Activated CD4-positive, alpha-beta T cell treated with anti-CD3 and anti-CD28 coated beads, Interleukin-2, amount 50 U/mL, for 24 hours (primary cell): ENCODE data around the gene PDE4B.
"Not testable (repeated sequence)": the region's sequence is repeated elsewhere in the genome, so short reads cannot be mapped to it uniquely, and the experiment has no call there.

Experiments used
- DNase-seq, 2 donors: peaks; one replicate each; pipeline ENCODE4 v3.0.0-alpha.2; 2020; ENCODE audit warnings: low read depth in 1 of 2, low spot score in 1 of 2

The PDE4B gene

DNA sequence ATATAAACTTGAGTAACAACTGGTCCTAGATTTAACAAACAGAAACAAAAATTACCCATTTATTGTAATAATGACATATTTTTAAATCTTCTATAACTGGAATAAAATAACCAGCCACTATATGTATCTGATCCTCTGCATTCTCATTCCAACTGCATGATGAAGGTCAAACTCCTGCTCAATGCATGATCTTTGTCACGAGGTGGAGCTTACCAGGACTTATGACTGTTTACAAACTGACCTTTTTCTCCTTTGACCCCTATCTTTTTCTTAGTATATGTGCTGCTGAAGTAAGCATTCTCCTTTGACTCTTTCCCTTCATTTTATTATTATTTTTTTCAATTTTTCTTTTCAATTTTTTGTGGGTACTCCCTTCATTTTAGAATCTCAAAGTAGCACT lies 252.2 kb downstream of the PDE4B start:
- DNase-seq = no peak

DNA sequence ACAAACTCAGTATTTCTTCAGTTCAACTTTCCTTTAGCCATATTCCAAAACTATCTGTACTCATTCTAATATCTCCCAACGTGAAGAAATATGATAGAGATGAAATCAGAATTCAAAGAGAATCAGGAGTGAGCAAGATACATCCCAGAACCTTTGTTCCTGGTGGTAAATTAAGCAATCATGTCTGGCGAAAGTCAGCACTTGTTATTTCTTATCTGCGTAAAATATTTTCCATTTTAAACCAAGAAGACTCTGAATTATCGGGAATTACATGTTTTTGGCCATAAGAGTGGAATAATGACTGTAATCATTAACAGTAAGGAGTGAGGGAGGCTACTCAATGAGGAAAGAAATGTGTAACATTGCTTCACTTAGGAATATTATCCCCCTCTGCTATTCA lies 253.7 kb downstream of the PDE4B start:
- no peak for DNase-seq

DNA sequence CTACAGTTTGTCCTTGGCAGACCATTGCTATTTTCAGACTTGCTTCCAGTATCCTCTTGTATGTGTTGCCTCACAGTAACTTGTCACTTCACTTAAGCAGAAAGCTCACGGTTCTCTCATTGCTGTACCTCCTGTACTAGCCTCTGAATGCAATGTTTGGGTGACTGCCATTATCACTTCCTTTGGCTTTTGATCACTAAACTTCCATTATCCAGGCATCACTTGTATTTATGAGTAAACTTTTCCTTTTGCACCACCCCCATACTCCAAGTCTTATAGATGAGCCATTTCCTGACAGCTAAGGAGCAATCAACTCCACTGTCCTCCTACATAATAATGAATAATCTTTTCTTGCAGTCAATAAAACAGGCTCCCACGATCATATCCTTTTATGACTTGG lies 255.3 kb downstream of the PDE4B start:
- DNase-seq = no peak

DNA sequence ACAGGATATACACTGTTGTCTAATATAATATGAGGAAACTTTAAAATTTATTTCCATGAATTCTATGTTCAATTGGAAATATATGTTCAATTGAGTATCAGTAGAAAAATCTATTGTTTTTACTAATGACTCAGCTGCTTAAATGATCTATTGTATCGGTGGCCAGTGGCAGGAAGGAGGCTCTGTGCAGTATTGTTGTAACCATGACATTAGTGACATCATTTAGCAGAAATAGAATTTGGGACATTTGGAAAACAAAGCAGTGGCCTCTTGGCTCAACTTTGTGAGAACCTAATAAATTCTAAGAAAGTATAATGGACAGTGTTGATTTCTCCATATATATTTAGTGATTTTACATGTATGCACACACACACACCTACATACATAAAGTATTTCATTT lies 257.4 kb downstream of the PDE4B start:
- DNase-seq = no peak

DNA sequence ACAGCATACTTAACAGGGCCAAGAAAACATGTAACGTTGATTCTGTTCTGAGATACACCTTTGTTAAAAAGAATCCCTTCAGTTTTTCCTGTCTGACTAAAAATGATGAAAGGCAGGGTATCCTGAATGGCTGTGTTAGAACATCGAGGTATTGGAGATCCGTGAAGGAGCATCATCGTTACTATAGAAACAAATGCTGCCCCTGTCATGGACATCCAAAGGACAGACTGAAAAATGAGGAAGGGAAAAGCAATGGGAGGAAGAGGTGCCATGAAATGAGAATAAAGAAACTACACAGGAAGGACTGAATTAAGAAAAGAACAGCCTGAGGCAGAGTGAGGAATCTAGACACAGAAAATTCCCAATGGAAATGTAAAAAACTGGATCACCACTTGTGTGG lies 257.9 kb downstream of the PDE4B start:
- DNase-seq = no peak

DNA sequence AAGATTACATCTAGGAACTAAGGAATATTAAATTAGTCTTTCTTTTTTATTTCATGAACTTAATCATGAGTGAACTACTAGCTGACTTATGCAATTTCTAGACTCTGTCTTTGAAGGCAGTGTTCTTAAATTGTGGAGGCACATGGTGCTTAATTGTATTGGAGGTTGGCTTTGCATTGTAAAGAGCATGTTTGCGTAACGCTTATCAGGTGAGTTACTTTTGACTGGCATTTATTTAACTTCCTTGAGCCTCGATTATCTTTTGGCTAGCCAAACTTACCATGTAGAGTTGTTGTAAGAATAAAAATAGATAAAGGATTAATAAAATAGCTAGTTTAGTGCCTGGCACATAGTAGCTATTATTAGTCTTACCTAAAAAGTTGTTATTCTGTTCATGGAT lies 262.4 kb downstream of the PDE4B start:
- DNase-seq = no peak

DNA sequence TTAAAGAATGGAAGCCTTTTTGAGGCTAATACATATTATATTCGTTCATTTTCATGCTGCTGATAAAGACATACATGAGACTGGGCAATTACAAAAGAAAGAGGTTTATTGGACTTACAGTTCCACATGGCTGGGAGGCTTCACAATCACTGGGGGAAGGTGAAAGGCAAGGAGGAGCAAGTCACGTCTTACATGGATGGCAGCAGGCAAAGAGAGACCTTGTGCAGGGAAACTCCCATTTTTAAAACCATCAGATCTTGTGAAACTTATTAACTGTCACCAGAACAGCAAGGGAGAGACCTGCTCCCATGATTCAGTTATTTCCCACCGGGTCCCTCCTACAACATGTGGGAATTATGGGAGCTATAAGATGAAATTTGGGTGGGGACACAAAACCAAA lies 264.8 kb downstream of the PDE4B start:
- DNase-seq = not testable (repeated sequence)

DNA sequence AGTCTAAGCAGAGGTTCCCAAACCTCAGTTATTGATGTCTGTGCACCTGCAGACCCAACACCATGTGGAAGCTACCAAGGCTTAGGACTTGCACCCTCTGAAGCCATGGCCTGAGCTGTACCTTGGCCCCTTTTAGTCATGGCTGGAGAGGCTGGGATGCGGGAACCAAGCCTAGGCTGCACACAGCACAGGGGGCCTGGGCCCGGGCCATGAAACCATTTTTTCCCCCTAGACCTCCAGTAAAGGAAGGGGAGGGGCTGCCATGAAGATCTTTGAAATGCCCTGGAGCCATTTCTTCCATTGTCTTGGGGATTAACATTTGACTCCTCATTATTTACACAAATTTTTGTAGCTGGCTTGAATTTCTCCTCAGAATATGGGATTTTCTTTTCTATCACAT lies 265.9 kb downstream of the PDE4B start:
- DNase-seq = no peak

DNA sequence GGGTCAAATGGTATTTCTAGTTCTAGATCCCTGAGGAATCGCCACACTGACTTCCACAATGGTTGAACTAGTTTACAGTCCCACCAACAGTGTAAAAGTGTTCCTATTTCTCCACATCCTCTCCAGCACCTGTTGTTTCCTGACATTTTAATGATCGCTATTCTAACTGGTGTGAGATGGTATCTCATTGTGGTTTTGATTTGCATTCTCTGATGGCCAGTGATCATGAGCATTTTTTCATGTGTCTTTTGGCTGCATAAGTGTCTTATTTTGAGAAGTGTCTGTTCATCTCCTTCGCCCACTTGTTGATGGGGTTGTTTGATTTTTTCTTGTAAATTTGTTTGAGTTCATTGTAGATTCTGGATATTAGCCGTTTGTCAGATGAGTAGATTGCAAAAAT lies 274.5 kb downstream of the PDE4B start:
- not testable (repeated sequence) for DNase-seq

DNA sequence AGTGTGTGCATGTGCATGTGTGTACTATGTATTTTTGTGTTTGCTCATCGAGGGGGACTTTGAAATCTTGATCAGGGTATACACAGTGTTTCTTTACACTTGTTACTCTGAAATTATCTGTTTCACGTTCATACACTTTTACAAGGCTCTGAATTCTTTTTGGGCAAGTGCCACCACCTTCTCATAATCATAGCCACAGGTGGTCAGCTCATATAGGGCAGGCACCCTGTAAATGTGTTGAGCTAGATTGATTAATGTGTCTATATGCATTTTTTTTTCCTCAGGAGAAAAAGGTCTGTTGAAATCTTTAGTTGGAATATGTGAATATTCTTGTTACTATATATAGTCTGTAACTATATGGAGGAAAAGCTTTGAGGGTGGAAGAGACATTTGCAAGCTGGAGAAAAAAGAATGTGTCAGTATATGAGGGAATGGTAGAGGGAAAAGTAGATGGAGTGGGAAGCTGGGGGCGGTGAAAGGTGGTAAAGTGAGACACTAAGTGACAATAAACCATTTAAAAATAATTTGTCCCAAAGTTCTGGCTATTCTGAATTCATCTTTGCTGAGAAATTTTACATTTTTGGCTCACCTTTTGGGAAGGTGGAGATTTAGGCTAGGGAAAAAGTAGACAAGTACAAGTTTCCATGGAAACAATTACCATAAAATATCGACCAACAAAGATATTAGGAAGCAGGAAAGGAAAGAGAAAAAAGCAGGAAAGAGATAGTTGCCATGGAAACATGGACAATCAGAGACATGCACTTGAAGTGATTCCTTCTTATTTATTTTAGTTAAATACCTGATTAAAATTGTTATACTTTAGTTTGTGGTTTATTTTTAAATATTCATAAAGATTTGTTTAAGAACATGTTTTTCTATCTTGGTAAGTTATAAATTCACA lies 277.5 kb downstream of the PDE4B start:
- no peak for DNase-seq

DNA sequence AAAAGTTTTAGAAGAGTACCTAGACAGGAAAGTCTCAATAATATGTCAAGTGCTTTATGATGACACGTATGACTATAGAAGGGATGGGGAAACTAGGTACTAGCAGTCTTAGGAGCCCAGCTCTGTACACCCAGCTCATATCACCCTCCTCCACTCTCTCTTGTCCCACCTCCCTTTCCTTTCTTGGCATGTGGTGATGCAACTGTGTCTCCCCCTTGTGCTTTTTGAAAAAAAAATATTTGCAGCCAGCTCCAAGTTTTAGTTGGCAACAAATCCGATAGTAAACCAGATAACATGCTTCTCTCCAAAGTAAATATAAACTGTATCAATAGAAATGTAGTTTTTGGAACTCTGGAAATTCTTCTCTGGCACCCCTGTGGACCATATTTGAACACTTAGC lies 280.7 kb downstream of the PDE4B start:
- DNase-seq = no peak

DNA sequence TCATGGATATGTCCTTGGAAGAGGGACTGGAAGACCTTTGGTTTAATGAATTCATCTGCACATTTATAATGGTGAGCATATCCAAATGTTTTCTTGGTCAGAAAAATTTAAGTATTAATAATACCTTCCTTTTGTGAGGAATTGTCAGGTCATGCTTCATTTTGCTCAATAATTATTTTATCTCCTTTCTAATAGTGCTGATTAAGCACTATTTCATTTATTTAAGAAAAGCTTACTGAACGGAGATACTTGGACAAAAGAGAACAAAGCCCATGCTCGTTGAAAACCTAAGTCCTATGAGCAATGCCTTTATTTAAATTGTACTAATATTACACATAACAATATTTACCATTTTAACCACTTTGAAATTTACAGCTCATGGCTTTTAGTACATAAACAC lies 281.5 kb downstream of the PDE4B start:
- no peak for DNase-seq

DNA sequence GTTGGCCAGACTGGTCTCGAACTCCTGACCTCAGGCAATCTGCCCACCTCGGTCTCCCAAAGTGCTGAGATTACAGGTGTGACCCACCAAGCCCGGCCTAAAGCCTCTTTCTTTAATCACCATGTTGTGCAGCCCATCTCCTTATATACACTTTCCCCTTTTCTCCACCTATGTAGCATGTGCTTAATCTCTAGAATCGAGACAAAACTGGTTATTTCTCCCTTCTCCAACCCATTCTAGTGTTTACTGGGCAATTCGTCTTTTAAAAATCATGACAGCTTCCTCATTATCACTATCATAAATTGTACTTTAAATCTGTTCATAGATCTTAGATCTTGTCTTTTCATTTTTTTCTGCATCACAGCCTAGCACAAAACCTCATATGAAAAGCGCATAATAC lies 285.7 kb downstream of the PDE4B start:
- DNase-seq = no peak

DNA sequence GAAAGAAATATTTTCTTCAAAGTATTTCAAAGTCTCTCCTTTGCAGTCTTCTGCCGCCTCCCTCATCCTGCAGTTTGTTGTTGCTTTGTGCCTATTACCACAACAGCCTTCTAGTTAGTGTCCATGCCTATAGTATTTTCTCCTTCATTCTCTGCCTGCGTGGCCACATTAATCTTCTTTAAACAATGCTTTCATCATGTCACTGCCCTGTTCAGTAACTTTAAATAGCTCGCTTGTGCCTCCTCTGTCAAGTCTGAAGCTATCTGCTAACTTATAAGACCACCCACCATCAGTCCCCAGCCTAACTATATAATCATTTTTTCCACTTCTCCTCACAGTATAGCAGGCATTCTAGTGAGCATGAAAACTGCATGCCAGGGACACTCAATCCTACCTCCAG lies 290.3 kb downstream of the PDE4B start:
- DNase-seq = no peak

DNA sequence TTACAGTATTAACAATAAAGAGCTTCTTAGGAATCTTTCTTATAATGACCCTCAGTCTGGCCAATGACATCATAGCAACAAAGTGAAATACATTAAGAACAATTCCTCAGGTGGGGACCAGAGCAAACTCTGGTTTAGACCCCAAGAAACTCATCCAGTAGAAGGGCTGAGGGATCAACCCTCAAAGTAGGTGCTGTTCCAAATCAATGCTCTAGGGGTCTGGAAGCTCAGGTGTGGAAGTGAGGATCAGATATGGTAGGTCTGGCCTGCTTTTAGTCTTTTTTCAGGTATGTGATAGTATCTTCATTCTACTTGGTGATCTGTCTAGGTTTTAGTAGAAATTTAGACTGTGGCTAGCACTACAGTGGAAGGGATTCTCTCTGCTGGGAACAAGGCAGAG lies 291.7 kb downstream of the PDE4B start:
- no peak for DNase-seq

DNA sequence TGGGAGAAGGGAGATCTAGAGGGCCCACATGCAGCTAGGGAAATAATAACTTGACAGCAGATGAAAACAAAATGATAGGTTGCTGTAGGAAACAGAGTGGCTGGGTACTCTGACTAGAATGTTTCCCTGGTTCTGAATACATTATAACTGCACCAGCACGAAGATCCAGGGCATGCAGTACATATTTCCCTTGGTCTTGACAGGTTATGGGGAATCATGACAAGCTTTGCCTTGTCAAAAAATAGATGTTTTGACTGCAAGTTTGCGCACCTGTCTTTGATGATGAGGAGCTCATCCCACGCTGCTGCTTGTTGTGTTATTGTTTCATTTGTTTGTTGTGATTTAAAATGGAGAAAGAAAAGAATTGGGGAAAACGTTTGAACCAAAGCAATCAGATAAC lies 292.9 kb downstream of the PDE4B start:
- DNase-seq = no peak

DNA sequence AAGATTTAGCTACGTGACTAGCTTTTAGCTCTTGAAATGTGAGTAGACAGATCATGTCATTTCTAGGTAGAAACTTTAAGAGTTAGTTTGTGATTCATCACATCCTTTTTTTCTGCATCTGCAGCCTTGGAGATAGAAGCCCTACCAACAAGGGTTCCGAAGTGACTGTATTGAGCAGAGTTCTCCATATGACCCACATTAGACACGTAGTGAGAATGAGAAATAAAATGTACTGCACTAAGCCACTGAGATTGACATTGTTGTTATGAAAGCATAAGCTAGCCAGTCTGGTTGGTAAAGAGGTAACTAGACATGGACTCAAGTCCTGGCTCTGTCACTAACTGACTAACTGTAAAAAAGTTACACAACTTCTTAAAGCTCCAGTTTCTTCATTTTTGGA lies 296.1 kb downstream of the PDE4B start:
- DNase-seq = no peak

DNA sequence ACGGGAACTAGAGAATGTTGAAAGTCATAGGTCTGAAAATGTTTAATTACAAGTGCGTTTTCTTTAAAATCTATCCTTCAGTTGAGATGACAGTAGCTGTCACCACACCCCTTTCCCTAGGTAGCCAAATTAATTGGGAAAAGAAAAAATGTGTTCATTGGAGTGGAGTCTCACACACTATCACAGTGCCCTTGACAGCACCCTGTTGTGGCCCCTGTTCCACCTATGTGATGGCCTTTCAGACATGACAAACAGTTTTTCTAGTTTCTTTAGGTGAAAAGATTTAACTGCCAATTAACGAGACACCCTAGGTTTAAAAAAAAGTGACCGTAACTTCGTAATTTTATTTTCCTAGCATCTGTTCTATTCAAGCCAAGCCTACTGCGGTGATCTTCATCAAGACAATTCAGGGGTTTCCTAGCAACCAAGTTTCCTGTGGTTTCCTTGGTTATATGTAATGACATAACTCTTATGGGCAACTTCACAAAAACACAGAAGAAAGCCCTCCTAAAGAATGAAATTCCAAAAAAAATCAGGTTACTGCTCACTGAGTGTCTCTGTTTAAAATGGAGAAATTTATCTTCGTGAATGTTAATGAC lies 298.3 kb downstream of the PDE4B start:
- DNase-seq = no peak

DNA sequence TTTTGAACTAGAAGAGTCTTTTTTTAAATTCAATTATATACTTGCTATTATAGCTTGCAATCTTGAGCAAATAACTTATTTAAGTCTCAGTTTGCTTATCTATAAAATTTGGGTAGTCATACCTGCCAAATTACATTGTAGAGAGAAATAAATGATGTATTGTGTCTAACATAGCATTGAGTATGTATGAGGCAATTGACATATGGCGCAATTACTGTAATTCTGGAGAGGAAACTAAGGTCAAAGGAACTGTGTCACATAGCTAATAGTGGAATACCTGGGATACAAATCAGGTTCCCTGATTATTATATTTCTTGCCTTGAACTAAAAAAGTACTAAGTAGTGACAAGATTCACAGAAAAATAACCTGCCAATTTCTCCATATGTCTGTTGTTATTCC lies 302.5 kb downstream of the PDE4B start:
- DNase-seq = no peak

DNA sequence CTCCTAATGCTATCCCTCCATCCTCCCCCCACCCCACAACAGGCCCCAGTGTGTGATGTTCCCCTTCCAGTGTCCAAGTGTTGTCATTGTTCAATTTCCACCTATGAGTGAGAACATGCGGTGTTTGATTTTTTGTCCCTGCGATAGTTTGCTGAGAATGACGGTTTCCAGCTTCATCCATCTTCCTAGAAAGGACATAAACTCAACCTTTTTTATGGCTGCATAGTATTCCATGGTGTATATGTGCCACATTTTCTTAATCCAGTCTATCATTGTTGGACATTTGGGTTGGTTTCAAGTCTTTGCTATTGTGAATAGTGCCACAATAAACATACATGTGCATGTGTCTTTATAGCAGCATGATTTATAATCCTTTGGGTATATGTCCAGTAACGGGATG lies 308.3 kb downstream of the PDE4B start:
- not testable (repeated sequence) for DNase-seq

DNA sequence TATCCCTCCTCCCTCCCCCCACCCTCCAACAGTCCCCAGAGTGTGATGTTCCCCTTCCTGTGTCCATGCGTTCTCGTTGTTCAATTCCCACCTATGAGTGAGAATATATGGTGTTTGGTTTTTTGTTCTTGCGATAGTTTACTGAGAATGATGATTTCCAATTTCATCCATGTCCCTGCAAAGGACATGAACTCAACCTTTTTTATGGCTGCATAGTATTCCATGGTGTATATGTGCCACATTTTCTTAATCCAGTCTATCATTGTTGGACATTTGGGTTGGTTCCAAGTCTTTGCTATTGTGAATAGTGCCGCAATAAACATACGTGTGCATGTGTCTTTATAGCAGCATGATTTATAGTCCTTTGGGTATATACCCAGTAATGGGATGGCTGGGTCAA lies 311.4 kb downstream of the PDE4B start:
- not testable (repeated sequence) for DNase-seq

DNA sequence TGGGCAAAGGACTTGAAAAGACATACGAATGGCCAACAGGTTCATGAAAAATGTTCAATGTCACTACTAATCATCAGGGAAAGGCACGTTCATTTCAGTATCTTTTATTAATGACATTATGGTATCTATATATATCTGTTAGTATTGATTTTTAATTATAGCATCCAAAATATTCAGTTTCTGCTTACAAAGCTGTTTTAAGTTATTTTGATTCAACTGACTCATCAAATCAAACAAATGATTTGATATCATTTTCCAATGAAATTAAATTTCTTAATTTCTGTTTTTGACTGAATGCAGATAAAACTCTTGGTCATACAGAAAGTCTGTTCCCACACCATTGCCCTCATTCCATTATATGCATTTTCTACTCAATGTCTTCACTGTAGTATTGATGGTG lies 315.9 kb downstream of the PDE4B start:
- DNase-seq = no peak
